K562 (cell line): ENCODE results near the gene FBXO36. TPM values are rescaled to one million over a fixed set of nuclear protein-coding genes. Genes with fewer than 3 reads are reported as not detected.

ENCODE experiments used
- ATAC-seq: fragments of 200-7000 bp; cut with Tn5 transposase; 3 replicates; pipeline ENCODE4 v1.9.1; 2020; ENCODE audit warnings: moderate library complexity
- BruUV-seq: library from RNA; stranded (reverse); fragments of 400-500 nt; replicated peaks from 2 replicates; lab custom pipeline; 2021; lab: Mats Ljungman, UMichigan
- CTCF ChIA-PET: fragments of 300-600 bp; formaldehyde crosslinking; extraction: SDS; loops from one replicate; lab custom pipeline; 2021; ENCODE audit warnings: low intra/inter-chr PET ratio; lab: Yijun Ruan, JAX
- POLR2A ChIA-PET: fragments of 300-600, 350-650 bp; sonication (Branson Sonifier 250); formaldehyde crosslinking; extraction: SDS; loops from one replicate; lab custom pipeline; 2021; ENCODE audit warnings: antibody characterized with exemption, inconsistent platforms; lab: Yijun Ruan, JAX
- DNase-seq, 4 experiments: peaks; one replicate each; pipeline versions ENCODE4 v3.0.0 to v3.0.0-alpha.2; 2011 to 2018; ENCODE audit warnings: low spot score in 3 of 4, mixed read lengths in 3 of 4; ENCODE audit errors: extremely low read depth in 1 of 4
- FAIRE-seq: peaks from 2 replicates; lab custom pipeline; 2011; peaks lifted over from hg19 to GRCh38; lab: Jason Lieb, UNC
- H2AFZ ChIP-seq: 2 replicates; pipeline ENCODE4 v1.6.0; 2011; ENCODE audit warnings: low read depth, low read length, control low read depth, inconsistent platforms
- H3K27ac ChIP-seq: fragments of 200-600 bp; 3 replicates; pipeline ENCODE4 v1.8.0; 2011; ENCODE audit warnings: low read depth, mild to moderate bottlenecking, control low read depth, inconsistent platforms, low read length, moderate library complexity, mixed read lengths; ENCODE audit errors: extremely low read depth
- H3K27me3 ChIP-seq, 2 experiments: fragments of 300-600 bp in 1 of 2; 2 replicates in 1 of 2; 3 replicates in 1 of 2; pipeline versions ENCODE4 v1.6.0 to v1.8.0; 2011; ENCODE audit warnings: inconsistent platforms in 2 of 2, low read length in 2 of 2, mild to moderate bottlenecking in 1 of 2, mixed read lengths in 1 of 2, moderate library complexity in 1 of 2; ENCODE audit not compliant: control insufficient read depth in 2 of 2, insufficient read depth in 2 of 2
- H3K36me3 ChIP-seq: fragments of 300-600 bp; 3 replicates; pipeline ENCODE4 v1.8.0; 2011; ENCODE audit warnings: mild to moderate bottlenecking, low read length, inconsistent platforms; ENCODE audit not compliant: control insufficient read depth, insufficient read depth
- H3K4me1 ChIP-seq, 2 experiments: fragments of 200-600 bp in 1 of 2; replicated peaks in 1 of 2; 2 replicates in 1 of 2; 3 replicates in 1 of 2; pipeline versions ENCODE4 v1.5.1 to v1.8.0; 2011; ENCODE audit warnings: inconsistent platforms in 2 of 2, low read length in 2 of 2, mild to moderate bottlenecking in 1 of 2, mixed read lengths in 1 of 2, moderate library complexity in 1 of 2; ENCODE audit not compliant: control insufficient read depth in 2 of 2, insufficient read depth in 2 of 2
- H3K4me2 ChIP-seq: 2 replicates; pipeline ENCODE4 v1.6.1; 2011; ENCODE audit warnings: low read length, control low read depth, inconsistent platforms, mixed read lengths; ENCODE audit not compliant: insufficient read depth
- H3K4me3 ChIP-seq: fragments of 200-600 bp; sonication (generic), shearing (Covaris generic); 2 replicates; pipeline ENCODE4 v1.5.1; 2016; ENCODE audit warnings: control low read depth, inconsistent platforms
- H3K79me2 ChIP-seq: fragments of 200-600 bp; 3 replicates; pipeline ENCODE4 v1.8.0; 2011; ENCODE audit warnings: low read length, inconsistent platforms; ENCODE audit not compliant: control insufficient read depth, insufficient read depth
- H3K9ac ChIP-seq, 2 experiments: 2 replicates each; pipeline versions ENCODE4 v1.6.0 to v1.6.1; 2011; ENCODE audit warnings: low read depth in 2 of 2, low read length in 2 of 2, control low read depth in 1 of 2, inconsistent platforms in 1 of 2, mild to moderate bottlenecking in 1 of 2, mixed read lengths in 1 of 2; ENCODE audit not compliant: insufficient read depth in 1 of 2
- H3K9me1 ChIP-seq: one replicate; pipeline ENCODE4 v1.6.0; 2011; ENCODE audit warnings: inconsistent platforms, mild to moderate bottlenecking, low read length, moderate library complexity; ENCODE audit not compliant: control insufficient read depth, insufficient read depth
- H3K9me3 ChIP-seq: replicated peaks from 2 replicates; pipeline ENCODE4 v1.5.1; 2011; ENCODE audit warnings: low read depth, low read length, inconsistent platforms; ENCODE audit not compliant: control insufficient read depth, insufficient read depth
- H4K20me1 ChIP-seq: replicated peaks from 2 replicates; pipeline ENCODE4 v1.6.1; 2011; ENCODE audit warnings: low read length, inconsistent platforms, mixed read lengths; ENCODE audit not compliant: control insufficient read depth, insufficient read depth
- ELF1 ChIP-seq: fragments of 200-800 bp; sonication (Bioruptor generic); IDR thresholded peaks from 2 replicates; pipeline ENCODE4 v1.6.1; 2016; ENCODE audit warnings: missing genetic modification characterization, missing compliant biosample characterization
- HCFC1 ChIP-seq: IDR thresholded peaks from 2 replicates; pipeline ENCODE4 v1.6.1; 2012; ENCODE audit warnings: low read depth, low read length, improper control_type of control experiment
- LCOR ChIP-seq: sonication (generic); formaldehyde crosslinking; IDR thresholded peaks from 2 replicates; pipeline ENCODE4 v1.8.0; 2022; ENCODE audit warnings: mild to moderate bottlenecking, missing genetic modification reagents
- MEIS2 ChIP-seq: fragments of 450-650 bp; IDR thresholded peaks from 2 replicates; pipeline ENCODE4 v1.6.1; 2014; ENCODE audit warnings: mild to moderate bottlenecking; ENCODE audit not compliant: partially characterized antibody
- POLR3G ChIP-seq: IDR thresholded peaks from 2 replicates; pipeline ENCODE4 v1.6.1; 2011; ENCODE audit not compliant: insufficient read length, insufficient replicate concordance; ENCODE audit errors: extremely low read depth
- RFX1 ChIP-seq: fragments of 450-650 bp; IDR thresholded peaks from 2 replicates; pipeline ENCODE4 v1.6.1; 2016; ENCODE audit warnings: mild to moderate bottlenecking, moderate library complexity
- RNF2 ChIP-seq: sonication (generic); IDR thresholded peaks from 2 replicates; pipeline ENCODE4 v1.6.1; 2016
- SMARCA4 ChIP-seq: fragments of 450-650 bp; IDR thresholded peaks from 2 replicates; pipeline ENCODE4 v1.6.1; 2016
- SP2 ChIP-seq: IDR thresholded peaks from 2 replicates; pipeline ENCODE4 v1.6.1; 2011; ENCODE audit warnings: mild to moderate bottlenecking, low read depth, low read length, moderate library complexity; ENCODE audit not compliant: poor library complexity, severe bottlenecking; ENCODE audit errors: extremely low read depth
- TCF7L2 ChIP-seq: fragments of 150-350 bp; IDR thresholded peaks from 2 replicates; pipeline ENCODE4 v1.6.1; 2016; ENCODE audit warnings: low read depth, mild to moderate bottlenecking, low read length, moderate library complexity
- ZBTB8A ChIP-seq: fragments of 450-650 bp; IDR thresholded peaks from 2 replicates; pipeline ENCODE4 v1.6.1; 2018; ENCODE audit warnings: mild to moderate bottlenecking, moderate library complexity; ENCODE audit not compliant: partially characterized antibody
- ZNF408 ChIP-seq: fragments of 250-450 bp; sonication (Bioruptor Pico); IDR thresholded peaks from 2 replicates; pipeline ENCODE4 v1.4.0; 2020; ENCODE audit warnings: low read depth, mild to moderate bottlenecking, moderate library complexity
- WGBS: fragments of 100-300 bp; shearing (Covaris generic); methylation state at CpG from one replicate; pipeline ENCODE4 v1.1.6; 2016; ENCODE audit warnings: low coverage, mixed read lengths; ENCODE audit not compliant: insufficient coverage; ENCODE audit errors: missing lambda C conversion rate; 5-methylcytosine and 5-hydroxymethylcytosine counted together
- in situ Hi-C: fragments of 300-500 bp; cut with MboI; formaldehyde crosslinking; loops from 4 replicates; pipeline ENCODE4 v1.15.0; 2018; ENCODE audit warnings: inconsistent platforms, mixed read lengths
- intact Hi-C: fragments of 100-400 bp; cut with micrococcal nuclease; formaldehyde crosslinking; loops from 2 replicates; pipeline ENCODE4 v1.14.2; 2022
- polyA plus RNA-seq, 8 experiments: library from polyadenylated mRNA; depleted of rRNA in 4 of 8; stranded (reverse) in 5 of 8; unstranded in 3 of 8; fragments of >200 nt; fragmentation: Nextera tagmentation in 2 of 8; fragmentation: Illumina TruSeq in 1 of 8; extraction: Ambion mirVana in 2 of 8; extraction: Trizol in 1 of 8; gene quantifications; 2 replicates each; pipeline versions ENCODE4 v1.2.1 to v1.2.3, GENCODE V29; 2011 to 2014; ENCODE audit warnings: inconsistent platforms in 1 of 8, missing spikeins in 1 of 8
- total RNA-seq, 7 experiments: library from RNA; depleted of rRNA in 6 of 7; stranded (reverse); fragments of >200 nt in 6 of 7; fragmentation: Illumina TruSeq in 2 of 7; extraction: Trizol in 2 of 7; gene quantifications; 2 replicates each; pipeline versions ENCODE4 v1.2.1 to v1.2.3, GENCODE V29; 2011 to 2021; ENCODE audit warnings: low replicate concordance in 1 of 7
- TF ChIP-seq, protein P1 (sequence below), 3 experiments: fragments of 200-800 bp in 1 of 3; sonication (Bioruptor generic) in 1 of 3; sonication (generic) in 1 of 3; formaldehyde crosslinking in 1 of 3; IDR thresholded peaks; 2 replicates each; pipeline versions ENCODE4 v1.6.1 to v1.8.0; 2016 to 2022; ENCODE audit warnings: mild to moderate bottlenecking in 2 of 3, missing compliant biosample characterization in 2 of 3, missing genetic modification characterization in 2 of 3, missing genetic modification reagents in 1 of 3
- TF ChIP-seq, protein P2 (sequence below): fragments of 450-650 bp; IDR thresholded peaks from 2 replicates; pipeline ENCODE4 v1.6.1; 2014; ENCODE audit warnings: low read depth, mild to moderate bottlenecking, moderate library complexity, borderline replicate concordance
- TF ChIP-seq, protein P3 (sequence below): fragments of 450-650 bp; formaldehyde crosslinking; IDR thresholded peaks from 2 replicates; pipeline ENCODE4 v1.4.0; 2020; ENCODE audit warnings: mild to moderate bottlenecking, moderate library complexity

FBXO36 gene
- total and polyA plus RNA-seq, 9 of the 15 experiments (the other 6 are each of a cell fraction or from before 2014, with no cell fraction given) = 0.40 to 0.91 (median 0.58) TPM

DNA sequence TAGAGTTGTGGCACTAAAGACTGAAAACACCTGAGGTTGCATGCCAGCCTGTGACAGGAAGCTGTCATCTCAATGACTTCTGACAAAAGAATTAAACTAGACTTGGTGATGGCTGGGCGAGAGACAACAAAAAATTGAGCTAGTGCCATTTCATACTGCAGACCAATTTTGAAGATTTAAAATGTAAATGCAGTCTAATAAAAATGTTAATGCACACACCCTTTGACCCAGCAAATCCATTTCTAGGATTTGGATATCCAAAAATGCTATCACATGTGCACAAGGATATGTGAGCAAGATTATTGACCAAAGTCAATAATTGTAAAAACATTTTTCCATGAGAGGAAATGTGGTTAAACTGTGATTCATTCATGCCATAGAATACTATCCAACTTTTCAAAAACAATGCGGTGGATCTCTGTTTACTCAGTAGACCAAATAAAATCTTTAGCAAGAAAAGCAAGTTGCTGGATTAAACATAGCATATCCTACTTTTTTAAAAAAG is 5.6 kb downstream of the FBXO36 start:
- no peak overlapping the region for H3K4me3 ChIP-seq
- intact Hi-C loops (no loop called here), in situ Hi-C loops (no loop called here)
- no peaks in the 10 kb centered on the region for H3K36me3 ChIP-seq
- H3K4me2 ChIP-seq = no peak overlapping the region
- ChIA-PET POLR2A (no interaction called here), CTCF (no interaction called here)
- DNase-seq (no peak), ATAC-seq (no peak), FAIRE-seq (no peak)
- no peaks in the 10 kb centered on the region for H4K20me1 ChIP-seq
- H3K4me1 ChIP-seq = peaks cover 0 to 4% of the 10 kb centered on the region in 2 experiments; a peak in 2 of 5 replicates
- 46% methylated on average over 2 of the region's 2 CpGs for WGBS
- H3K9ac ChIP-seq = no peak overlapping the region
- H2AFZ ChIP-seq = no peak overlapping the region
- H3K27me3 ChIP-seq = no peaks in the 10 kb centered on the region
- TF ChIP-seq ZBTB8A = no peak
- TF ChIP-seq, protein P1, sequence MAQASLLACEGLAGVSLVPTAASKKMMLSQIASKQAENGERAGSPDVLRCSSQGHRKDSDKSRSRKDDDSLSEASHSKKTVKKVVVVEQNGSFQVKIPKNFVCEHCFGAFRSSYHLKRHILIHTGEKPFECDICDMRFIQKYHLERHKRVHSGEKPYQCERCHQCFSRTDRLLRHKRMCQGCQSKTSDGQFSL (CRISPR knock-in tag; IDR thresholded peaks at IDR 0.05) = no peak
- TF ChIP-seq, protein P1 (tag; IDR thresholded peaks at IDR 0.05) = no peak
- no peak for TF ChIP-seq SMARCA4
- no peak for TF ChIP-seq RFX1
- TF ChIP-seq ELF1 (tag) = no peak
- TF ChIP-seq TCF7L2 = no peak
- TF ChIP-seq POLR3G = no peak
- TF ChIP-seq RNF2 = no peak
- no peak for TF ChIP-seq ZNF408 (CRISPR knock-in tag)
- no peak for TF ChIP-seq MEIS2
- TF ChIP-seq HCFC1 = no peak
- TF ChIP-seq SP2 = no peak
- TF ChIP-seq, protein P2, sequence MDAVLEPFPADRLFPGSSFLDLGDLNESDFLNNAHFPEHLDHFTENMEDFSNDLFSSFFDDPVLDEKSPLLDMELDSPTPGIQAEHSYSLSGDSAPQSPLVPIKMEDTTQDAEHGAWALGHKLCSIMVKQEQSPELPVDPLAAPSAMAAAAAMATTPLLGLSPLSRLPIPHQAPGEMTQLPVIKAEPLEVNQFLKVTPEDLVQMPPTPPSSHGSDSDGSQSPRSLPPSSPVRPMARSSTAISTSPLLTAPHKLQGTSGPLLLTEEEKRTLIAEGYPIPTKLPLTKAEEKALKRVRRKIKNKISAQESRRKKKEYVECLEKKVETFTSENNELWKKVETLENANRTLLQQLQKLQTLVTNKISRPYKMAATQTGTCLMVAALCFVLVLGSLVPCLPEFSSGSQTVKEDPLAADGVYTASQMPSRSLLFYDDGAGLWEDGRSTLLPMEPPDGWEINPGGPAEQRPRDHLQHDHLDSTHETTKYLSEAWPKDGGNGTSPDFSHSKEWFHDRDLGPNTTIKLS = no peak
- no peak for TF ChIP-seq LCOR
- TF ChIP-seq, protein P3, sequence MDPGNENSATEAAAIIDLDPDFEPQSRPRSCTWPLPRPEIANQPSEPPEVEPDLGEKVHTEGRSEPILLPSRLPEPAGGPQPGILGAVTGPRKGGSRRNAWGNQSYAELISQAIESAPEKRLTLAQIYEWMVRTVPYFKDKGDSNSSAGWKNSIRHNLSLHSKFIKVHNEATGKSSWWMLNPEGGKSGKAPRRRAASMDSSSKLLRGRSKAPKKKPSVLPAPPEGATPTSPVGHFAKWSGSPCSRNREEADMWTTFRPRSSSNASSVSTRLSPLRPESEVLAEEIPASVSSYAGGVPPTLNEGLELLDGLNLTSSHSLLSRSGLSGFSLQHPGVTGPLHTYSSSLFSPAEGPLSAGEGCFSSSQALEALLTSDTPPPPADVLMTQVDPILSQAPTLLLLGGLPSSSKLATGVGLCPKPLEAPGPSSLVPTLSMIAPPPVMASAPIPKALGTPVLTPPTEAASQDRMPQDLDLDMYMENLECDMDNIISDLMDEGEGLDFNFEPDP (CRISPR knock-in tag) = no peak
- H3K9me1 ChIP-seq = no peaks in the 10 kb centered on the region
- no peaks in the 10 kb centered on the region for H3K9me3 ChIP-seq
- no peak overlapping the region for H3K27ac ChIP-seq
- BruUV-seq = no TSS peak
- H3K79me2 ChIP-seq = no peaks in the 10 kb centered on the region
